Raji (cell line): Measurements from ENCODE around the gene PAX8.

ENCODE experiments used
- POLR2A ChIP-seq: IDR thresholded peaks from 2 replicates; pipeline ENCODE4 v1.6.1; 2011; ENCODE audit warnings: low read depth, low read length, control low read depth; ENCODE audit not compliant: insufficient read depth

The PAX8 gene

DNA sequence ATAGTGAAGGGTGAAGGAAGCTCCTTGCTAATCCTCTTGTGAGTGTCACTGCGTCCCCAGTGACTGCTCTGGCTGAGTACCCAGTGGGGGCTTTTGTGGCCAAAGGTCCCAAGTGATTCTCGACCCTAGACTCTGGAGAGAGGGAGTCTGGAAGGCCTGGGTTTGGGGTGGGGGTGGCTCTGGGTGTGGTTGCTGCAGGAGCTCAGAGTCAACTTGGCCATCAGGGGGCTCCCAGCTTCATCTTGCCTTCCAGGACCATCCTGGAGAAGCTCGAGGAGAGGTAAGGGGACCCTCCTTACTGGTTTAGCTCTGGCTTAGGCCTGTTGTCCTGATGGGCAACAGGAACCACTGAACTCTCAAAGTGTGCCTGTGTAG lies 104.4 kb downstream of the PAX8 start:
- TF ChIP-seq POLR2A, result no peak

DNA sequence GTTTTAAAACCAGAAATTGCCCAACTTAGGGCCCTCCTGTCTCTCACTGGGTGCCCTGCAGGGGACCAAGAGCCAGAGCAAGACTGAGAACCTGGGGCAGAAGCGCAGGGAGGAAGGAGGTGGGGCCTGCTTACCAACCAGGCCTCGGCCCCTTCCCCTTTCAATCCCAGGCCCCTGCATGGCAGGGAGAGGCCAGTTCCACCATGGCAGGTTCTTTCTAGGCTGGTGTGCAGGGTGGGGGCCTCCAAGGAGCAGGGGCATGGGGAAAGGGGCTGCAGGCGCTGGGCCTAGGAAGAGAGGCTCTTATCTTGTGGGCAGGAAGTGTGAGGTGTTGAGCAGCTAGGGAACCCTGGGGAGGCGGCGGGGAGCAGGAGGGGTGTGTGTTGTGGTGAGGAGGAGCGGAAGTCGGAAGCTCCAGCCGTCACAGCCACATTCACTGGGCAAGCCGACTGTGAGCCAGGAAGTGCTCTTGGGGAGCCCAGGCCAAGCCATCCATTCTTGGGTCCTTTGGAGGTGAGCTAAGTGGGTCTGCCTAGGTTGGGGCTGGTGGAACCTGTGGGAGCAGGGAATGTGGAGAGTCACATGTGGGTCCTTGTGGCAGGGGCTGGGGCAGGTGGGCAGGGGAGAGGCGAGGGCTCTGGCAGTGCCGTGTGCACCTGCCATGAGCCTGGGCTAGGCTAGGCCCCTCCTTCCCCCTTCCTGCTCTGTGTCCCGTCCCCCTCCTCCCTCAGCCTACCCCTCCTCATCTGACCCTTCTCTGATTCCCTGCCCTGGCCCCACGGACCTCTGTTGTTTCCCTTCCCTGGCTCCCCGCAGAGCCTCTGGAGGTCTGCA lies 105.0 kb downstream of the PAX8 start, which contains the start of gene PSD4:
Gene PSD4, plus strand, starts transcription at position 430 of the 834 bp plus-strand sequence. CDS start 8,486 bp downstream, outside the sequence.
- peak; percentile 94 for TF ChIP-seq POLR2A

DNA sequence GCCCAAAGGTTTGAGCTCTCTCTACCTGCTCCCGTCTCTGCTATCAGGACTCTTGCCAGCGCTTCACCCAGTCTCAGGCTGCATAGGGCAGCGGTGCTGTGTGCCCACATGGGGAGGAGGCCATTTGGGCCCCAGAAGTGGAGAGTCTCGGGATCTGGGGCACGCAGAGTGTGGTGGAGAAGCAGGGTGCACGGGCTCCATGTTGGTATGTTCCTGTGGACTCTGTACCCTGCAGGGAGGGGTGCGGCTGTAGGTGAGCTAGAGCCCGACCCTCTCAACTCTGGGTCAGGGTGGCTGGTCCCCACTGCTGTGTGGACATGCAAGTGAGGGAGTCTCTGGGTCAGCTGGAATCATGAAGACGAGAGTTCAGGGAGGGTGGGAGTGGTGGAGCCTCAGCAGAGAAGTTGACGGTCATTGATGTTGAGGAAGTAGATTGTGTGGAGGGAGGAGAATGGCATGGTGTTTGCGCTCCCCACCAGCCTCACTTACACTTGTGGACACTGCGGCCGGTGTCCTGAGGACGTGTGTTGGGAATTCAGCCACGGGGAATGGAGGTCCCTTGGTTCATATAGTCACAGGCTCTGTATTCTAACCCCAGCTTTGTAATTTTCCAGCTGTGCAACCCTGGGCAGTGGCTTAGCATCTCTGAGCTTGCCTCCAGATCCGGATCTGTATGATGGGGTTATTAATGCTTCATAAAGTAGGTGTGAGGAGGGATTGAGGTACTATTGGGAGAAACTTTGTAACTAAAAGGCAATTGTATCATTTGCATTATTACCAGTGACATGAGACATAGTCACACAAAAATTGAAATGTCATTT lies 105.8 kb downstream of the PAX8 start:
- no peak for TF ChIP-seq POLR2A

DNA sequence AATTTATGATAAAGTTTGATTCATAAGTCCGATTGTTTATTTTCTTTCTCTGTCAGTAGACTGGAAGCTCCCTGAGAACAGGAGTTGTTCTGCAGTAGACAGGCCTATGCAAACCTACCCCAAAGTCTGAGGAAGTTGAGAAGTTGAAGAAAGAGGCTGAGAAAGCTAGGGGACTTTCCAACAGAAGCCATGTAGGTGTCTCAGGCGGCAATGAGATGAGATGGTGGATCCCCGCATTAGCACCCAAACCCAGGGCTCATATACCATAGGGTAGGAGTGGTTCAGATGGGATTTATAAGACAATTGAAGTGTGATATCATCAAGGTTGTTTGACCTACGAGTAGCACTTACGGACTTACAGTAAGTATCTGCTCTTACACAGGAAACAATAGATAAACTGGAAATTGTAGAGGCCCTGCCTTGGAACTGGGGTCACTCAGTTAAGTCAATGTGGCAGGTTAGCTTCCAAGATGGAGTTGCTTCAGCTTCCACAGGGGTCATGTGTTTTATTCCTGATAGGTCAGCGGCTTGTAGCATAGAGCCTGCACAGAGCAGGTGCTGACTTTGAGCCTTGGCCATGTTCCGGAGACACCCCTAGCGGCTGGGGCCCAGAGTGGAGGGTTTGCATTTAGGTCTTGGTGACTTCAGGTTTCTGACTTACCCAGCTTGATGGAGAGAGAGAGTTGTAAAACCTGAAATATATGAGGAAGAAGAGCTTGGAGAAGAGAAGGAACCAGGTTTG lies 107.2 kb downstream of the PAX8 start:
- no peak for TF ChIP-seq POLR2A

DNA sequence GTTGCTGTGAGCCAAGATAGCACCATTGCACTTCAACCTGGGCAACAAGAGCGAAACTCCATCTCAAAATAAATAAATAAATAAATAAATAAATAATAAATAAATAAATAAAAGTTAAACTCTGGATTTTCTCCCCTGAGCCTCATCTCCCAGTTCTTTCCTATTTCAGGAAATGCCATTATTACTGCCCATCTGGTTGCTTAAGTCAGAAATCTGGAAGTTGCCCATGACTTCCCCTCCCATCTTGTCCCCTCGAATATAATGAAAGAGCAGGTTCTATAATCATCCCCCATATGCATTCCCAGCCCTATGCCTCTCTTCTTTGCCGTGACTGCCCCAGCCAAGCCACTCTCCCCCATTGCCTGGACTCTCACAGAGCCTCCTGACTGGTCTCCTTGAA lies 109.1 kb downstream of the PAX8 start:
- no peak for TF ChIP-seq POLR2A

DNA sequence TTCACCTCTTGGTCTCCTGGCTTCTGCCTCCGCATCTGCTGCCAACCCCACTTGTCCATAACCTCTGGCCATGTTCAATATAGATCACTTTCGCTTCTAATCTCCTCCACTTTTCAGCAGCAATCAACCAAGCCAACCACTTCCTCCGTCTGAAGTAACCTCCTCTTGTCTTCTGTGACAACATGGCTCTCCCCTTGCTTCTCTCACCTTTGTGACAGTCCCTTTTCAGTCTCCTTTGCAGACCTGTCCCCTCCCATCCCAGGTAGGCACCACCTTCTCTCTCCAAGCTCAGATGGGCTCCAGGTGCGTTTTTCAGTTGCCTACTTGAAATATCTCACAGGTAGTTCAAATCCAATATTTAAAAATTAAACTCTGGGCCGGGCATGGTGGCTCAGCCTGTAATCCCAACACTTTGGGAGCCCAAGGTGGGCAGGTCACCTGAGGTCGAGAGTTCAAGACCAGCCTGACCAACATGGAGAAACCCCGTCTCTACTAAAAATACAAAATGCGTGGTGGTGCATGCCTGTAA lies 109.7 kb downstream of the PAX8 start:
- no peak for TF ChIP-seq POLR2A

DNA sequence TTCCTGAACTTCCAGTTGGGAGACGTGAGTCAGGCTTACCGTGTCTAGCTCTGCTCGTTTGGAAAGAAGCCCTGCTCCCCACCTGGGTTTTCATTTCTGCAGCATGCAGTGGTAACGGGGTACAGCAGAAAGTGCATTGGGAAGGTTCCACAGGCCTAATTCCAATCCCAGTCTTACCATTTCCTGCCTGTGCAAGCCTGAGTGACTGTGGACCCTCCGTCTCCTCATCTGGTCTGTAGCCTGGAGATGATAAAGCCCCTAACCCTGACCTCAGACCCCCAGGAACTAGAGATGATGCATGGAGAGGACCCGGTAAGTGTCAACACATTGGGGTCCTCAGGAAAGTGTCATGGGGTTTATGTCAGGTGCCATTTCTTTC lies 110.8 kb downstream of the PAX8 start:
- no peak for TF ChIP-seq POLR2A

DNA sequence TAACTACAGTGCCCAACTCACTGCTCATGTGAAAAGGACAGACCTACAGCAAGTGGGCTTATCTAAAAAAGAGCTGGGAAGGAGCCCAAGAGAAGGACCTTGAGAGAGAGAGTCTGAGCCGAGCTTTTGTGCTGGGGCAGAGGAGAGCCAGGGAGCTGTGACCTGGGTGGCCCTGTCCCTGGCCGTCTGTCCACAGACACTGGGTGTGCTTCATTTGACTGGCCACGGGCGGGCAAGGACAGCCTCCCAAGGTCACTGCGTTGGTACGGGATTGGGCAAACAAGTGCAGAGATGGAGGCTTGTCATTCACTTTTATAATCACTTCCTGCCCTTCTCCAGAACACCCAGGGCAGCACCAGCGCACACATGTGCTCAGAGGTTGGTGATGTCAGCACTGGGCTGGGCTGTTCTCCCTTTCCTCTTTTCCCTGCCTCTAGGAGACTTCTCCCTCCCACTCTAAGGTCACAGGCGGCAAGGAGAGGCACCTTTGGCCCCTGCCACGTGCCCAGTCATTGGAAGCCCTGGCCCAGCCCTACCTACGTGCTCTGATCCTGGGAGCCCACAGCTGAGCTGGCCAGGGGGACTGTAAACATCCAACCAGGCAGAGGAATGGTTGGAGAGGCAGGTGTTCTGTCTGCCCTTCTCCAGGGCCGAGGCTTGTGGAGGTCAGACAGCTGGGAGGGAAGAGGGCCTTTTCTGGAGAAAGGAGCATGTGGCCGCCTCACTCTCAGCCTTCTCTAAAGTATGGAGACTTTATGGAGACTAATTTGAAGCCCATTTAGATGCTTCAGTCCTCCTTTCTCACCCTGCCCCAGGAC lies 111.4 kb downstream of the PAX8 start:
- TF ChIP-seq POLR2A, result no peak

DNA sequence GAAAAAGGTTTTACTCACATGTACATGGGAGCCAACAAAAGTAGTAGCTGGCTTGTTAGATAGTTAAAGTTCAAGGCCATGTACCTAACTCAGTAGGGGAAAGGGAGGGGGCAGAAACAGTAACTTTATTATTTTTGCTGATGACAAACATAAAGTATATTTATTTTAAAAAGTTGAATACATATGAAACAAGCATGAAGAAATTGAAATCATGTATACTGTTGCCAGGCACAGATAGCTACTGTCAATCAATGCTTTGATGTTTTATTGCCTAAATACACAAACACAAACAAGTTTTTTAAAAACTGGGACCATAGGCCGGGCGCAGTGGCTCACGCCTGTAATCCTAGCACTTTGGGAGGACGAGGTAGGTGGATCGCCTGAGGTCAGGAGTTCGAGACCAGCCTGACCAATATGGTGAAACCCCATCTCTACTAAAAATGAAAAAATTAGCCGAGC lies 112.5 kb downstream of the PAX8 start:
- no peak for TF ChIP-seq POLR2A
